ENCODE results near the gene BACE1. TPM values are rescaled to one million over a fixed set of nuclear protein-coding genes. Genes with fewer than 3 reads are reported as not detected.

Gene BACE1
- polyA plus RNA-seq, 3 donors, result 1.6 to 9.1 (median 3.1) TPM

DNA sequence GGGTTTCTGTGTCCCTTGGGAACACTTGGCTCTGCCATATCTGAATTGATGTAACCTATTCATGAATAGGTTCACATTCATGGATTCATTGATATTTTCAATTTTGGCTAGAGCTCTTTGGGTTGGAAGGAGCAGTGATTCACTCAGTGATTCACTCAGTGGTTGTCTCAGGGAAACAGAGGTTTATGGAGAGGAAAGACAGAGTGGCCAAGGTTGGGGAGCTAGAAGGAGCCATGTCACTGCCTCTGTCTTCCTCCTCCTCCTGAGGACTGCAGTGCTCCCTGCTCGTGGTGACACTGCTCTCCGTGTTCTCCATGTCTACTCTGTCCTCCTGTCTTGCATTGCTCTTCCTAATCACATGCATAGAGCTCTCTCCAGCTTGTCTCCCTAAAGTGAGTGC is 29.0 kb upstream of the BACE1 start:
- WGBS (ENCODE audit: insufficient coverage), result 90% methylated on average over 2 of the region's 2 CpGs
- Mint-ChIP-seq H3K9me3 (no peaks in the 10 kb centered on the region), H3K27me3 (ENCODE audit: low read depth in 3 of 3) (peaks cover 0 to 1% (median 0%) of the 10 kb centered on the region in 3 donors), H3K27ac (no peak overlapping the region), H3K4me3 (no peak overlapping the region), H3K36me3 (peaks cover 62 to 88% of the 10 kb centered on the region in 2 donors), H3K4me1 (no peaks in the 10 kb centered on the region)
- H3K36me3 ChIP-seq (replicated peaks in 1 of 2; ENCODE audit: control insufficient read depth in 1 of 2, insufficient read depth in 2 of 2, low read length in 2 of 2), result peaks cover 45 to 77% of the 10 kb centered on the region in 2 donors
- intact Hi-C loops (cut with micrococcal nuclease), result no loop called here
- DNase-seq, result no peak
- no peak overlapping the region for H3K4me3 ChIP-seq (replicated peaks in 1 of 3; ENCODE audit: low read depth in 2 of 3, low read length in 3 of 3)
- H3K9ac ChIP-seq (ENCODE audit: insufficient read depth, low read length, poor library complexity, severe bottlenecking), result no peak overlapping the region
- TF ChIP-seq, protein P1, sequence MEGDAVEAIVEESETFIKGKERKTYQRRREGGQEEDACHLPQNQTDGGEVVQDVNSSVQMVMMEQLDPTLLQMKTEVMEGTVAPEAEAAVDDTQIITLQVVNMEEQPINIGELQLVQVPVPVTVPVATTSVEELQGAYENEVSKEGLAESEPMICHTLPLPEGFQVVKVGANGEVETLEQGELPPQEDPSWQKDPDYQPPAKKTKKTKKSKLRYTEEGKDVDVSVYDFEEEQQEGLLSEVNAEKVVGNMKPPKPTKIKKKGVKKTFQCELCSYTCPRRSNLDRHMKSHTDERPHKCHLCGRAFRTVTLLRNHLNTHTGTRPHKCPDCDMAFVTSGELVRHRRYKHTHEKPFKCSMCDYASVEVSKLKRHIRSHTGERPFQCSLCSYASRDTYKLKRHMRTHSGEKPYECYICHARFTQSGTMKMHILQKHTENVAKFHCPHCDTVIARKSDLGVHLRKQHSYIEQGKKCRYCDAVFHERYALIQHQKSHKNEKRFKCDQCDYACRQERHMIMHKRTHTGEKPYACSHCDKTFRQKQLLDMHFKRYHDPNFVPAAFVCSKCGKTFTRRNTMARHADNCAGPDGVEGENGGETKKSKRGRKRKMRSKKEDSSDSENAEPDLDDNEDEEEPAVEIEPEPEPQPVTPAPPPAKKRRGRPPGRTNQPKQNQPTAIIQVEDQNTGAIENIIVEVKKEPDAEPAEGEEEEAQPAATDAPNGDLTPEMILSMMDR (IDR thresholded peaks at IDR 0.05), result no peak
- H3K27me3 ChIP-seq (ENCODE audit: control insufficient read depth in 2 of 2, insufficient read depth in 2 of 2, low read length in 2 of 2), result no peaks in the 10 kb centered on the region
- no peaks in the 10 kb centered on the region for H3K79me2 ChIP-seq (ENCODE audit: insufficient read depth, low read length)
- H3K9me3 ChIP-seq (replicated peaks in 1 of 2; ENCODE audit: control insufficient read depth in 1 of 2, insufficient read depth in 1 of 2, low read length in 2 of 2), result no peaks in the 10 kb centered on the region
- no peak overlapping the region for H3K4me2 ChIP-seq (replicated peaks; ENCODE audit: extremely low read depth, low read length, poor library complexity, severe bottlenecking)
- no peak overlapping the region for H2AFZ ChIP-seq (ENCODE audit: insufficient read depth, low read depth, low read length, poor library complexity, severe bottlenecking)
- no peak overlapping the region for H3K27ac ChIP-seq (ENCODE audit: low read depth in 1 of 2, low read length in 2 of 2)
- H3K4me1 ChIP-seq (ENCODE audit: control insufficient read depth in 1 of 2, insufficient read depth in 2 of 2, low read length in 2 of 2), result no peaks in the 10 kb centered on the region
- no peaks in the 10 kb centered on the region for H4K20me1 ChIP-seq (ENCODE audit: insufficient read depth, low read length)

DNA sequence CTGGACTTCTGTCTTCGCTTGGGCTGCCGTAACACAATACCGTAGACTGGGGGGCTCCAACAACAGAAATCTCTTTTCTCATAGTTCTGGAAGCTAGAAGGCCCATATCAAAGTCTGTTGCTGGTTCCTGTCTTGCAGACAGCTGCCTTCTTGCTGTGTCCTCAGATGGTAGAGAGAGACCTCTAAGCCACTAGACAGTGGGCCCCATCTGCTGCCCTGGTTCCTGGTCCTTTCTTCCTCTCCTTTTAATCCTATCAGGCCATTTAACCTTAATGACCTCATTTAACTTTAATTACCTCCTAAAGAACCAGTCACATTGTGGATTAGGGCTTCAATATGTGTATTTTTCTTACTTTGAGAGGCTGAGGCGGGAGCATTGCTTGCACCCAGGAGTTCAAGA is 21.0 kb upstream of the BACE1 start:
- Histone ChIP-seq H3K4me3 (replicated peaks in 1 of 3; ENCODE audit: low read depth in 2 of 3, low read length in 3 of 3) (no peak overlapping the region), H3K9ac (ENCODE audit: insufficient read depth, low read length, poor library complexity, severe bottlenecking) (no peak overlapping the region), H3K9me3 (replicated peaks in 1 of 2; ENCODE audit: control insufficient read depth in 1 of 2, insufficient read depth in 1 of 2, low read length in 2 of 2) (no peaks in the 10 kb centered on the region), H3K4me1 (ENCODE audit: control insufficient read depth in 1 of 2, insufficient read depth in 2 of 2, low read length in 2 of 2) (no peaks in the 10 kb centered on the region), H3K27ac (ENCODE audit: low read depth in 1 of 2, low read length in 2 of 2) (no peak overlapping the region), H3K36me3 (replicated peaks in 1 of 2; ENCODE audit: control insufficient read depth in 1 of 2, insufficient read depth in 2 of 2, low read length in 2 of 2) (peaks cover 19 to 70% of the 10 kb centered on the region in 2 donors), H3K27me3 (ENCODE audit: control insufficient read depth in 2 of 2, insufficient read depth in 2 of 2, low read length in 2 of 2) (no peaks in the 10 kb centered on the region), H3K4me2 (replicated peaks; ENCODE audit: extremely low read depth, low read length, poor library complexity, severe bottlenecking) (no peak overlapping the region), H3K79me2 (ENCODE audit: insufficient read depth, low read length) (no peaks in the 10 kb centered on the region), H4K20me1 (ENCODE audit: insufficient read depth, low read length) (no peaks in the 10 kb centered on the region), H2AFZ (ENCODE audit: insufficient read depth, low read depth, low read length, poor library complexity, severe bottlenecking) (no peak overlapping the region)
- 100% methylated on average over 3 of the region's 4 CpGs for WGBS (ENCODE audit: insufficient coverage)
- TF ChIP-seq, protein P1 (IDR thresholded peaks at IDR 0.05), result no peak
- no peaks in the 10 kb centered on the region for H3K9me3 Mint-ChIP-seq
- H3K27me3 Mint-ChIP-seq (ENCODE audit: low read depth in 3 of 3), result no peaks in the 10 kb centered on the region
- H3K27ac Mint-ChIP-seq, result no peak overlapping the region
- peaks cover 63 to 73% of the 10 kb centered on the region in 2 donors for H3K36me3 Mint-ChIP-seq
- H3K4me1 Mint-ChIP-seq, result peaks cover 6% of the 10 kb centered on the region
- H3K4me3 Mint-ChIP-seq, result no peak overlapping the region
- DNase-seq, result no peak
- intact Hi-C loops (cut with micrococcal nuclease), result no loop called here

Data from CD14-positive monocyte (primary cell).